DOHH2 (cell line): ENCODE results near the gene PGBD5.

Experiments used
- CTCF ChIP-seq: fragments of 200-600 bp; sonication (generic); IDR thresholded peaks from one replicate; pipeline ENCODE4 v1.5.1; 2014; ENCODE audit warnings: antibody characterized with exemption, mild to moderate bottlenecking, low read depth, low read length; ENCODE audit not compliant: poor library complexity, severe bottlenecking
- EZH2phosphoT487 ChIP-seq: fragments of 200-600 bp; sonication (generic); IDR thresholded peaks from 2 replicates; pipeline ENCODE4 v1.6.1; 2017; ENCODE audit warnings: borderline replicate concordance, mild to moderate bottlenecking, antibody characterized with exemption, low read length, moderate library complexity, mixed read lengths

GRCh38 chr1:230356190-230356589 is 69.9 kb downstream of the PGBD5 start:
- TF ChIP-seq CTCF (no peak), EZH2phosphoT487 (no peak)
